Activated T-helper 1 cell treated with anti-CD3 and anti-CD28 coated beads, Interleukin-2, amount 50 U/mL, for 16 hours (primary cell): Measurements from ENCODE around the gene PSEN1.

Source experiments
- DNase-seq, 2 donors: peaks; one replicate each; pipeline ENCODE4 v3.0.0-alpha.2; 2020; ENCODE audit warnings: low read depth in 1 of 2, low spot score in 1 of 2

PSEN1 gene

DNA sequence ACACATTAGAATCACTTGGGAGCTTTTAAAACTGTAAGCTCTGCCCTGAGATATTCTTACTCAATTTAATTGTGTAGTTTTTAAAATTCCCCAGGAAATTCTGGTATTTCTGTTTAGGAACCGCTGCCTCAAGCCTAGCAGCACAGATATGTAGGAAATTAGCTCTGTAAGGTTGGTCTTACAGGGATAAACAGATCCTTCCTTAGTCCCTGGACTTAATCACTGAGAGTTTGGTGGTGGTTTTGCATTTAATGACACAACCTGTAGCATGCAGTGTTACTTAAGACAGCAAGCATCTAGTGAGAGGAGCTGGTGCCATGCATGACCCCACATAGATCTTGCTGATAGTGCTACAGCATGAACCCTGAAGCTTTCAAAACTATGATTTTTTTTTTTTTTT is 81.1 kb downstream of the PSEN1 start:
- no peak for DNase-seq

DNA sequence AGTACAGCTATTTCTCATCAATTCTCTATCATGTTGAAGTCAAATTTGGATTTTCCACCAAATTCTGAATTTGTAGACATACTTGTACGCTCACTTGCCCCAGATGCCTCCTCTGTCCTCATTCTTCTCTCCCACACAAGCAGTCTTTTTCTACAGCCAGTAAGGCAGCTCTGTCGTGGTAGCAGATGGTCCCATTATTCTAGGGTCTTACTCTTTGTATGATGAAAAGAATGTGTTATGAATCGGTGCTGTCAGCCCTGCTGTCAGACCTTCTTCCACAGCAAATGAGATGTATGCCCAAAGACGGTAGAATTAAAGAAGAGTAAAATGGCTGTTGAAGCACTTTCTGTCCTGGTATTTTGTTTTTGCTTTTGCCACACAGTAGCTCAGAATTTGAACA is 83.8 kb downstream of the PSEN1 start:
- DNase-seq = no peak

DNA sequence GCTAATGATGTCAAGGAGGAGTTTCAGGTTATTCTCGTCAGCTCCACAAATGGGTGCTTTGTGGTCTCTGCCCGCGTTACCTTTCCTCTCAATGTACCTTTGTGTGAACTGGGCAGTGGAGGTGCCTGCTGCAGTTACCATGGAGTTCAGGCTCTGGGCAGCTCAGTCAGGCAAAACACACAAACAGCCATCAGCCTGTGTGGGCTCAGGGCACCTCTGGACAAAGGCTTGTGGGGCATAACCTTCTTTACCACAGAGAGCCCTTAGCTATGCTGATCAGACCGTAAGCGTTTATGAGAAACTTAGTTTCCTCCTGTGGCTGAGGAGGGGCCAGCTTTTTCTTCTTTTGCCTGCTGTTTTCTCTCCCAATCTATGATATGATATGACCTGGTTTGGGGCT is 84.3 kb downstream of the PSEN1 start:
- DNase-seq = no peak

DNA sequence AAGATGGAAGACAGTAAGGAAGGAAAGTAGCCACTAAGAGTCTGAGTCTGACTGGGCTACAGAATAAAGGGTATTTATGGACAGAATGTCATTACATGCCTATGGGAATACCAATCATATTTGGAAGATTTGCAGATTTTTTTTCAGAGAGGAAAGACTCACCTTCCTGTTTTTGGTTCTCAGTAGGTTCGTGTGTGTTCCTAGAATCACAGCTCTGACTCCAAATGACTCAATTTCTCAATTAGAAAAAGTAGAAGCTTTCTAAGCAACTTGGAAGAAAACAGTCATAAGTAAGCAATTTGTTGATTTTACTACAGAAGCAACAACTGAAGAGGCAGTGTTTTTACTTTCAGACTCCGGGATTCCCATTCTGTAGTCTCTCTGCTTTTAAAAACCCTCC is 85.6 kb downstream of the PSEN1 start:
- no peak for DNase-seq

DNA sequence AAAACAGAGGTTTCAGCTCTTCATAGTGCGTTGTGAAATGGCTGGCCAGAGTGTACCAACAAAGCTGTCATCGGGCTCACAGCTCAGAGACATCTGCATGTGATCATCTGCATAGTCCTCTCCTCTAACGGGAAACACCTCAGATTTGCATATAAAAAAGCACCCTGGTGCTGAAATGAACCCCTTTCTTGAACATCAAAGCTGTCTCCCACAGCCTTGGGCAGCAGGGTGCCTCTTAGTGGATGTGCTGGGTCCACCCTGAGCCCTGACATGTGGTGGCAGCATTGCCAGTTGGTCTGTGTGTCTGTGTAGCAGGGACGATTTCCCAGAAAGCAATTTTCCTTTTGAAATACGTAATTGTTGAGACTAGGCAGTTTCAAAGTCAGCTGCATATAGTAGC is 86.7 kb downstream of the PSEN1 start:
- no peak for DNase-seq

DNA sequence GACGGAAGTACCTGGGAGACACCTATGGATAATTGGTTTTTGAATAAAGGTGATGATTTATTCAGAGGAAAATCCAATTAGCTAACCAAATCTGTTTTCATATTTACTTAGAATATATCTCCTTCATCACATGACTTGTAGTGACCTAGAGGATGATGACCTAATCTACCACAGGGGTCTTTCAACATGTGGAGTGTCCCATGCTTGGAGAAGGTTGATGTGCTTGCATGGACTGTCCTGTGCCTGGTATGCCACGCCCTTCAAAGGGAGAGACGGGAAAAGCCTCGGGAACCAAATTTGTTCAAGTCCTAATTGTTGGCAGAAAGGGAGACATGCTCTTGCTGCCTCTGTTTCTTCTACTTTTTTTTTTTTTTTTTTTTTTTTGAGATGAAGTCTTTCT is 89.2 kb downstream of the PSEN1 start:
- DNase-seq = no peak

DNA sequence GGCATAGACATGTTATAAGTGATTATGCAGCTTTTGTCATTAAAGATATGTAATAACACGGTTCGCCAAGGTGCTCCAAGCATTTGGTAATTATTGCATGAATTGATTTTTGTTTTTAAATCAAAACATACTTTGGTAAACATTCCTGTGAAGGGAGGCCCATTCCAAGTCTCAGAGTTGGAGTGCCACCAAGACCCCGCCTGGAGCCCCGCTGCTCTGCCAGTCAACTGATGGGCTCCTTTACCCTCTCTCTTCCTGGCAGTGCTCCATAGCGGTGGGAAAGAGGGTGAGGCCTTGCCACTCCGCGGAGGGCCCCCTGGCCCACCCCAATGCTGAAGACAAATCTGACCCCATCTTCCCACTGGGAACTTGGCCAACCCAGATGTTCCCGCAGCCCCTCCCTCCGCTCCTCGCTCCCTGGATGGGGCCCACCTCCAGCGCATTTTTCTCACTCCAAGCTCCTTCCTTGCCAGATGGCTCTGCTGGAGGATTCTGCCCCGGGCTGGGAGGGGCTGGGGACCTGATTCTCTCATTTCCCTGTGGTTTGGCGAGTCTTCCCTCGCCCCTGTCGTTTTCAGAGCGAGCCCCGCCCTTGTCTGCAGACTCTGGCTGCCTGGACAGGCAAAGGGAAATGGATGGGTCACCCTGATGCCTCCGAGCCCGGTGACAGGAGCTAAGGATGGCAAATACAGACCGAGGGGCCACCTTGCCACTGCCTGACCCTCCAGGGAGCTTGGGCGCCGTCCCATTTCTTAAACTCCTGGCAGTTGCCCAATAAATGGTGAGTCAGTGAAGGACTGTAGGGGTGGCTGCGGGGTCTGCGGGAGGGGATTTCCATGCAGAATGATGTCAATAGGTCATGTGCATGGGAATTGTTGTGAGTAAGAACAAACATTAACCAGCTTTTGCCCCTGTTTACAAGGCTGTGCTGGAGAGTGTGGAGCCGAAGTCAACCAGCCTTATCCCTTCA is 91.8 kb downstream of the PSEN1 start:
- DNase-seq = no peak

DNA sequence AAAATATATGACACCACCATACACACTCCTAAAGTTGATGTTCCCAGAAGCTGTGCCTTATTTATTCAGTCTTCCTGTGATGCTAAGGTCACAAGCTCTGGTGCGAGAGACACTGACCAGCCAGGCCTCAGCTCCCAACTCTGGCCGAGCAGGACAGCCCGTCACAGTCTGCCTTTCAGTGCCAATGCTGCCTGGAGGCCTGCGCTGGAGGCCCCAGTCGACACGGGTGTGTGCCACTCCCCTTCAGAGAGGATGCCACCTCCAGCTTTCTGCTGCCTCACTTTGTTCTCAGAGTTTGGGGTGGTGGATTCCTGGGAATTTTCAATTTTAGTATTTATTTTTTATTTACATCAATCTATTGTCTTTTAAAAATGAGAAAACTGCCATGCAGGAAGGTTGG is 93.7 kb downstream of the PSEN1 start:
- DNase-seq = no peak

DNA sequence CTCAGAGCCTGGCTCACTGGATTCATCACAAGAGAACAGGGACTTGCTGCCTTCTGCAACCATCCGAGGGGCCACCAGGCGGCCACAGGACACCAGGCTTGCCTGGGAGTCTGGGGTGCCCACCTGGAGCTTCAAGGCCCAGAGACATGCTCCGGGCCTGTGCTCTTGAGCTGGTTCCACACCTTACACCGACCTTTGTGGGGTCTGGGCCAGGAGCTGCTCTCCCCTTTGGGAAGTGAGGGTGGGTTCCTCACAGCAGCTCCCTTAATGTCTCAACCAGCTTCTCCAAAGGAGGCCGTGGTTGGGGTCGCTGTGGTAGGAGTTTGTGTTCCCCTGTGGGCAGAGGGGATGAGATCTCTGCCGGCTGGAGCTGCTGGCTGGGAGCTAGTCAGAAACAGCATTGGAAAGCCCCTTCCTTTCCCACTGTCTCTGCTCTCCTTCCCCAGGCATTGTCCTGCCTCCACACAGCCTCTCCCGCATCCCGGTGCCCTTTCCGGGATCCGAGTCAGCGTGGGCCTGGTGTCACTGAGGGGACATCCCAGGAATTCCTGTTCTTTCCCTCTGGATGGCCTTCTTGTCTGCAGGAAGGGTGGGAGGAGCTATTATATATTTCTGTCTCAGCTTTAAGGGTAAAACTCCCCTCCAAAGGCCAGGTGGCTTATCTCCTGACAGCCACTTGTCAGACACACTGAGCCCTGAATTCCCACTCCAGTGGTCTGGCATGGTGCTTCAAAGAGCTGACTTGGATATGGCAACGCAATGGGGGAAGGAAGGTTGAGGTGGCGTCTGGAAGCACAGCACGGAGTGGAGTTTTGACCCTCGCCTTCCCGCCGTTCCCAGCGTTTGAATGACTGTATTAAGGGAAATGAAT is 95.9 kb downstream of the PSEN1 start:
- DNase-seq = no peak

DNA sequence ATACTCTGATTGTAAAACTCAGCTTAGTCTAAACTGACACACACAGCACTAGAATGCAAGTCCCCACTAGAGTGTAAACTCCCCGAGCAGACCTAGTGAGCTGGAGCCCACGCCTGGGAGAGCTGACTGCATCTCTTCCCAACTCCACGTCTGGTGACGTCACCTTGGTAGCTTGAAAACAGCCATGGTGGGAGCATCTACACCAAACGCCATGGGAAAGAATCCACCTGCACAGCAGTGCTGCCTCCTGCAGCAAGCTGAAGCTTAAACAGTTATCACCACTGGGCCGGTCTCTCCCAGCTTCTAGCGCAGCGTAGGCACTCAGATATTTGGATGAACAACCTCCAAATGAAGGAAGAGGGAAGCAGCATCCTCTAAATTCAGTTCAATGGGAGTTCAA is 96.7 kb downstream of the PSEN1 start:
- DNase-seq = no peak

DNA sequence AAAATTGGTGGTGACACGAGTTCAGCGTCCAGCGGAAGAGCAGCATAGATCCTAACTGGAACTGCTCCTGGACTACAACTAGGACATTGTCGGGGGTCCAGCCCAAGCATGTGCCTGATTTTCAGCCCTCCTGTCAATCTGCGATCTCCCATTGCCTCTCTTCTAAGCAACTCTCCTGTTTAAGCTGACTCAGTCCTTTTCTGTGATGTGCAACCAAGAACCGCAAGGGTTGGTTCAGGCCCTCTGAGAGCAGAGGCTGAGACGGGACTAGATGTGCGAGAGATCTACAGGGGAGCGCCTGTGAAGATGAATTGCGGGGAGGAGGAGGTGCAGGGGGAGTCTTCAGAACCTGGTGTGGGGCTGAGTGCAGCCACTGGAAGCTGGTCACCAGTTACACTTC is 97.3 kb downstream of the PSEN1 start:
- no peak for DNase-seq

DNA sequence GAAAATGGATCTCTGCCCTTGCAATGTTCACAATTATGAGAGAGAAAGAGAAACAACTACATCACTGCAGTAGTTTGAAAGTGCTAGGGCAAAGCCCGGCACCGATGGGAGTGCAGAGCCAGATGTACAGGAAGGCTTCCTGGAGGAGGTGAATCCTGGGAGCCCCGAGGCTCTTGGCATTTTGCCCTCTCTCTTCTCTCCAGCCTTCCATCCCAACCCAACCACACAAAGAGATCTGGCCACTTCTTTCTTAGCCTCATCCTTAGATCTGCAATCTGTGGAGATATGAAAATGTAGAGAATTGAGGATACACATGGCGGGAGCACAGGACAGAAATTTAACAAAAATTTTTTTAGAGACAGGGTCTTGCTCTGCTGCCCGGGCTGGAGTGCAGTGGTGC is 97.7 kb downstream of the PSEN1 start:
- DNase-seq = no peak

DNA sequence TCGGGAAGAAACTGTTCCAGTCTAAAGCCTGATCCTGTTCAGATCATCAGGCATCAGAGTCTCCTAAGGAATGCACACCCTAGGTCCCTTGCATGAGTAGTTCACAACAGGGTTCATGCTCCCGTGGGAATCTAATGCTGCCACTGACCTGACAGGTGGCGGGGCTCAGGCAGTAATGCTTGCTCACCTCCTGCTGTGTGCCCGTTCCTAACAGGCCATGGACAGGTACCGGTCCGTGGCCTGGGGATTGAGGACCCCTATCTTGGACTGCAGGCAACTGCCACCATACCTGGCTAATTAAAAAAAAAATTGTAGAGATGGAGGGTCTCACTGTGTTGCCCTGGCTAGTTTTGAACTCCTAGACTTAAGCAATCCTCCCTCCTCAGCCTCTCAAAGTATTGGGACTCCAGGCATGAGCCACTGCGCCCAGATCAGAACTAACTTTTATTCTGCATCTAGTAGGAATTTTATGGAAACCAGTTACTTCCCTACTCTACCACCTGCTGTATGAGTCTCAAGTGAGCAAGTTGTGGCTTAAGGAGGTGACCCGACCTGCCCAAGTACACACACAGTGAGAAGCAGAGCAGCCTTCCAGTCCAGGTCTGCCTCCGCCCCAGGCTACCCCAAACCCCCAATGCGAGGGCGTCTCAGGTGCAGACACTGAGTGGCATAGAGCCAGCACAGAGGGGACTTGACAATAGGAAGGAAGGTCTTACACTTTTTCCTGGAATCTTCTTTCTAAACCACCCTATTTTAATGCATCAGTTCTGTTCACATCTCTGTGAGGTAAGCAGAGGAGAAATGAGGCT is 98.5 kb downstream of the PSEN1 start:
- DNase-seq = no peak

DNA sequence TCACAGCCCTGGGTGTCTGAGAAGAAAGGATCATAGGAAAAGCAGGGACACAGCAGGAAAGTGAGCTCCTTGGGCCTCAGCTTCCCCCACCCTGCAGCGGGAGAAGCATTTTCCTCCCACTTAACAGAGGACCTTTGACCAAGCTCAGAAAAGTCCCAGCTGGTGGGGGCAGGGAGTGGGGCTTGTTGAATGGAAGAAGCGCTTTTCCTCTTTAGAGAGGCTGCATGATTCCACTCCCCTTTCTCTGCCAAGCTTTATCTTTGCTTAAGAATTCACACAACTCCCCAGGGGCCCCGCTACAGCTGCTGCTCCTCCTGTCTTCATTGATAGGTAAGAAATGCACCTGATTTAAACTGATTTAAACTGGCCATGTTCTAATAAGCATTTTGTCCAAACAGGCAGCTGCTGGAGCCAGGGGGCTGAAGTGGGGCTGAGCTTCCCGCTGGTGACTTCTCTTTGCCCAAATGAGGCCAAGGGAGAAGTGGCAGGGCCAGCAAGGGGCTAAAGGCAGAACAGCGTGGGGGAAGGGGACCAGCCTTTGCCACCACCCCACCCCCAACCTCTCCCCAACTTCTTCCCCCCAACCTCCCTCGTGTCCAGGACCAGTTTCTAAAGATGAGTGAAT is 99.3 kb downstream of the PSEN1 start:
- no peak for DNase-seq

DNA sequence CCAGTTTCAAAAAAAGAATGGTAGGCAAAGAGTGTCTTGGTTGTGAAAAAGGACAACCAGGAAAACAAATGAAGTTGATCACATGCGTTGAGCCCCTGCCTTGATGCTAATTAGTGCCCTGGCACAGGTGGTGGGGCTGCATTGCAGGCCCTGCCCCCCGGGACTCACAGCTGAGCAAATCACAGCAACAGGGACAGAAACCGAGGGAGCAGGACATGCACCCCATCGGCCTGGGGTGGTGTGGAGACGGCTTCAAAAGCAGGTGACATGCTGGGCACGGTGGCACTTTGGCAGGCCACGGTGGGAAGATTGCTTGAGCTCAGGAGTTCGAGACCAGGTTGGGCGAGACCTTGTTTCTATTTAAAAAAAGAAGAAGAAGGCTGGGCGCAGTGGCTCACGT is 99.8 kb downstream of the PSEN1 start:
- no peak for DNase-seq

DNA sequence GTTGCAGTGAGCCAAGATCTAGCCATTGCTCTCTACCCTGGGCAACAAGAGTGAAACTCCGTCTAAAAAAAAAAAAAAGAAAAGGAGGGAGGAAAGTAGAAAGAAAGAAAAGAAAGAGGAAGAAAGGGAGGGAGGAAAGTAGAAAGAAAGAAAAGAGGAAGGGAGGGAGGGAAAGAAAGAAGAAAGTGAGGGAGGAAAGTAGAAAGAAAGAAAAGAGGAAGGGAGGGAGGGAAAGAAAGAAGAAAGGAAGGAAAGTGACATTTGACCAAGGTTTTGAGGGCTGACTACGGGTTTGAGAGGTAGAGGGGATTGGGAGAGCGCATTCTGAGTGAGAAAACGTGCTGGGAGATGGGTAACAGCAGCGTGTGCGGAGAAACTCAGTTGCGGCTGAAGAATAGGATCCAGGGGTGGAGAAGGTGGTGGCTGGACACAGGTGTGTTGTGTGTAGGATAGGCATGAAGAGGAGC is 100.5 kb downstream of the PSEN1 start:
- DNase-seq = no peak

DNA sequence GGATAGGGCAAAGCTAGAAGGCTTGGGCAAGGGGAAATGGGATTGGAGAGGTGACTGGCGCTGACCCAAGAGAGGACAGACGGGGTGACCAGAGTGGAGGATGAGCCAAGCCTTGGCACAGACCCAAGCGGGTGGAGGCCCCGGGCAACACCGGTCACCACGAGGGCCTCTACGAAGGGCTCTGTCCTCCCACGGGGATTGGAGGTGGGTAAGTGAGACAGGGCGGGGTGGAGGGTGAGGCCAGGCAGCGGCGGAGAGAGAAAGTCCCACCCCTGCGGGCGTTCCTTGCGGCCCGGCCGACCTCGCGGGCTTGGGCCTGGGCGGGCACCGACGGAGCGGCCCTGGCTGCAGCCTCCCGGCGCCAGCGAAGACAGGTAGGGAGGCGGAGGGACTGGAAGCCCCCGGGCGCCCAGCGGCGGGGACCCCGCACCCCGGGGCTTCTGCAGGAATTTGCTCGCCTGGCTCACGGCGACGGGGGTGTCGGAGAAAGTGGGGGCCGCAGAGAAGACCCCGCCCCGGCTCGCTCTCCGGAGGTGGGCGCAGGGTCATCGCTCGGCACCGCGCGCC is 101.0 kb downstream of the PSEN1 start, which contains the start of gene PAPLN:
PAPLN (plus strand) TSS at position 288 of the 567 bp plus-strand sequence. CDS start 2,273 bp downstream, outside the sequence.
- no peak for DNase-seq

DNA sequence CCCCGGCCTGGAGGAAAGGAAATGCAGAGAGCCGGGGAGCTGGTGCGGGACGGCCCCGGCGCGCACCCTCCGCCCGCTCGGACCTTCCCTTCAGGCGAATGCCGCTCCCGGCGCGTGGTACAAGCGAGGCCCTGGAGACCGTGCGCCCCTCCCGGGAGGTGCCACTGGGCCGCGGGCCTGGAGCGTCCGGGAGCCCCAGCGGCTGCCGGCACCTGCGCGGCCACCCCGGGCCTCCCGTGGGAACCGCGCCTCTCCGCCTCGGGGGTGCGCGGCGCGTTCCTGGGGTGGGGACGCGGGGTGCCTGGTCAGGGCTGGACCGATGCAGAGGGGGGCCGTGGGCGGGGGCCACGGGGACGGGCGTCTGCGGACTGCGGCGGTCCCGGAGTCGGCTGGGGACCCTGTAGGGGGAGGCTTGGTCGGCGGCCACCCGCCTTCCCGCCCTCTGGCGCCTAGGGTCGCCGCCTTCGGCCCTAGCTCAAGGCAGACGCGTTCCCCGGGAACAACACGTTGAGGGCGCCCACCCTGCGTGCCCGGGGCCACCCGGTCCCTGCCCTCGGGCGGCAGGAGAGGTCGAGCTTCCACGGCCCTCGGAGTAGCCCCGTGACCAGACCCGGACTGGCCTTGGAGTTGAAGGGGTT is 101.6 kb downstream of the PSEN1 start:
- DNase-seq = no peak

DNA sequence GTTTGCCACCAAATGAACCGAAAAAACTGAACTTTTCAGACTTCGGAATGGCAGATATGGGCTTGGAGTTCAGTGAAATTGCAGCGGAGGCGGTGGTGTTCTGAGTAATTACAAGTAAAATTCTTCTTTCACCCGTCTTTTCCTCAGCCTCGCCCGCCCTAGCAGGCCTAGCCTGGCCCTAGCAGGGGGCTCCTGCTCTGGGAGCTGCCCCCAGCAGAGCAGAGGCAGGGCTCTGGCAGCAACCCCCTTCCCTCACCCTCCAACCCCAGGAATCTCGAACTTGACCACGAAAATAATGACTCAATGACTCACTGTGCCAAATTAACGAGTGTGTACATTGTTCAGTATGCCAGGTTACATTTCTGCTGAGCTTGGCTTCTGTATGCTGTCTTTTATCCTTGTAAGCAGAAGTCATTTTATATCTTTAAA is 102.1 kb downstream of the PSEN1 start:
- no peak for DNase-seq

DNA sequence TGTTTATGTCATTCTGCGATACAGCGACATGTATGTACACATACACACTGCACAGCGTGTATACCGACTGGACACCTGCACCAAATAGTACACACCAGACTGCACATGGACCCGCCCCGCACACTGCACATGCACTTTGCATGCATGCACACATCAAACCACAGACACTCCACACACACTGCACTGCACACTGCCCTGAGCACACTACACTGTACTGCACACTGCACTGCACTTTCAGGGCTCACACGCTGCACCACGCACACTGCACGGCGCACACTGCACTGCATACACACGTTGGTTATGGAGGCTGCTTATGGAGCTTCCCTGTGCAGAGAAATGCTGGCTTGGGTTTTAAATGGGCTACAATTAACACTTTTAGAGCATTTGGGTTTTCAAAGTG is 102.6 kb downstream of the PSEN1 start:
- no peak for DNase-seq
